H1 (cell line): ENCODE results near the gene CALHM5. TPM values are rescaled to one million over a fixed set of nuclear protein-coding genes. Genes with fewer than 3 reads are reported as not detected.

Experiments used
- CTCF ChIA-PET: fragments of 300-600 bp; sonication (Branson Sonifier 250); formaldehyde crosslinking; loops from one replicate; lab custom pipeline; 2021; ENCODE audit not compliant: partially characterized antibody; lab: Charles Lee
- POLR2A ChIA-PET: fragments of 300-600 bp; sonication (Branson Sonifier 250); formaldehyde crosslinking; loops from one replicate; lab custom pipeline; 2021; ENCODE audit warnings: inconsistent platforms; ENCODE audit not compliant: partially characterized antibody; lab: Charles Lee
- DNase-seq, 2 experiments: peaks; one replicate each; pipeline versions ENCODE4 v3.0.0 to v3.0.0-alpha.2; 2010 to 2022; ENCODE audit warnings: low spot score in 2 of 2, low read depth in 1 of 2, mixed read lengths in 1 of 2
- FAIRE-seq: peaks from 2 replicates; lab custom pipeline; 2011; peaks lifted over from hg19 to GRCh38; lab: Jason Lieb, UNC
- H2AFZ ChIP-seq: 2 replicates; pipeline ENCODE4 v1.8.1; 2012; ENCODE audit warnings: low read length, inconsistent platforms
- H2AK5ac ChIP-seq: 2 replicates; pipeline ENCODE4 v1.6.1; 2013; ENCODE audit warnings: low read depth, low read length
- H2BK120ac ChIP-seq: replicated peaks from 2 replicates; pipeline ENCODE3; 2013; ENCODE audit warnings: low read depth, low read length, inconsistent platforms
- H2BK12ac ChIP-seq: 2 replicates; pipeline ENCODE4 v1.6.1; 2013; ENCODE audit warnings: low read depth, low read length
- H2BK15ac ChIP-seq: 2 replicates; pipeline ENCODE4 v1.6.1; 2013; ENCODE audit warnings: low read length
- H2BK20ac ChIP-seq: 2 replicates; pipeline ENCODE4 v1.6.1; 2013; ENCODE audit warnings: low read length
- H2BK5ac ChIP-seq: 2 replicates; pipeline ENCODE4 v1.6.1; 2013; ENCODE audit warnings: low read depth, low read length
- H3K14ac ChIP-seq: 2 replicates; pipeline ENCODE4 v1.6.1; 2013; ENCODE audit warnings: inconsistent platforms; ENCODE audit not compliant: insufficient read length
- H3K18ac ChIP-seq: 2 replicates; pipeline ENCODE4 v1.6.1; 2013; ENCODE audit warnings: low read length; ENCODE audit errors: extremely low read depth
- H3K23ac ChIP-seq: 2 replicates; pipeline ENCODE4 v1.6.1; 2013; ENCODE audit warnings: inconsistent platforms; ENCODE audit not compliant: insufficient read length
- H3K23me2 ChIP-seq: 2 replicates; pipeline ENCODE4 v1.6.1; 2013; ENCODE audit warnings: low read depth, low read length
- H3K27ac ChIP-seq: 2 replicates; pipeline ENCODE4 v1.6.1; 2011; ENCODE audit warnings: low read depth, low read length, inconsistent platforms
- H3K27me3 ChIP-seq, 4 experiments: replicated peaks in 1 of 4; 1 replicate in 1 of 4; 2 replicates in 3 of 4; pipeline versions ENCODE4 v1.6.1 to v1.8.1; 2011 to 2013; ENCODE audit warnings: low read length in 3 of 4, mild to moderate bottlenecking in 3 of 4, inconsistent platforms in 2 of 4, mixed read lengths in 2 of 4, moderate library complexity in 1 of 4; ENCODE audit not compliant: control insufficient read depth in 3 of 4, insufficient read depth in 3 of 4; ENCODE audit errors: extremely low read depth in 1 of 4
- H3K36me3 ChIP-seq, 4 experiments: 2 replicates each; pipeline versions ENCODE4 v1.6.1 to v1.8.1; 2011 to 2013; ENCODE audit warnings: mild to moderate bottlenecking in 4 of 4, low read length in 3 of 4, moderate library complexity in 2 of 4, control low read depth in 1 of 4, inconsistent platforms in 1 of 4; ENCODE audit not compliant: insufficient read depth in 4 of 4, control insufficient read depth in 2 of 4
- H3K4ac ChIP-seq: replicated peaks from 2 replicates; pipeline ENCODE3; 2013; ENCODE audit warnings: low read length, low read depth, mixed read lengths, inconsistent platforms; ENCODE audit not compliant: insufficient read length
- H3K4me1 ChIP-seq, 4 experiments: replicated peaks in 1 of 4; 1 replicate in 1 of 4; 2 replicates in 3 of 4; pipeline versions ENCODE4 v1.6.1 to v1.8.1; 2011 to 2013; ENCODE audit warnings: low read length in 3 of 4, inconsistent platforms in 2 of 4, mixed read lengths in 1 of 4; ENCODE audit not compliant: insufficient read depth in 4 of 4, control insufficient read depth in 3 of 4
- H3K4me2 ChIP-seq, 2 experiments: 2 replicates each; pipeline versions ENCODE4 v1.6.1 to v1.8.1; 2011 to 2013; ENCODE audit warnings: low read depth in 2 of 2, low read length in 2 of 2, control low read depth in 1 of 2, inconsistent platforms in 1 of 2, mild to moderate bottlenecking in 1 of 2; ENCODE audit not compliant: insufficient read depth in 1 of 2
- H3K4me3 ChIP-seq, 4 experiments: fragments of 200-600, 300-600 bp in 1 of 4; sonication (generic), shearing (Covaris generic), sonication (Bioruptor Twin) in 1 of 4; 2 replicates each; pipeline versions ENCODE4 v1.5.1 to v1.8.1; 2011 to 2016; ENCODE audit warnings: low read length in 4 of 4, low read depth in 3 of 4, control low read depth in 2 of 4, inconsistent platforms in 2 of 4, mild to moderate bottlenecking in 2 of 4, mixed read lengths in 1 of 4, moderate library complexity in 1 of 4; ENCODE audit not compliant: insufficient read depth in 2 of 4; ENCODE audit errors: extremely low read depth in 1 of 4
- H3K56ac ChIP-seq: replicated peaks from 2 replicates; pipeline ENCODE3; 2013; ENCODE audit warnings: low read depth, mild to moderate bottlenecking, mixed read lengths, low read length, inconsistent platforms; ENCODE audit not compliant: insufficient read length
- H3K79me1 ChIP-seq: 2 replicates; pipeline ENCODE4 v1.6.1; 2013; ENCODE audit warnings: low read depth, low read length, control low read depth
- H3K79me2 ChIP-seq, 2 experiments: 2 replicates each; pipeline versions ENCODE4 v1.6.1 to v1.8.1; 2012 to 2013; ENCODE audit warnings: low read length in 2 of 2, mild to moderate bottlenecking in 2 of 2, inconsistent platforms in 1 of 2; ENCODE audit not compliant: insufficient read depth in 2 of 2, control insufficient read depth in 1 of 2
- H3K9ac ChIP-seq, 4 experiments: replicated peaks in 1 of 4; 1 replicate in 1 of 4; 2 replicates in 3 of 4; pipeline versions ENCODE4 v1.6.1 to v1.8.1; 2011 to 2013; ENCODE audit warnings: low read depth in 3 of 4, low read length in 3 of 4, control low read depth in 2 of 4, mild to moderate bottlenecking in 2 of 4, moderate library complexity in 2 of 4, inconsistent platforms in 1 of 4; ENCODE audit errors: extremely low read depth in 1 of 4
- H3K9me3 ChIP-seq, 2 experiments: 2 replicates each; pipeline versions ENCODE4 v1.6.1 to v1.8.1; 2012 to 2013; ENCODE audit warnings: mild to moderate bottlenecking in 2 of 2, moderate library complexity in 2 of 2, control low read depth in 1 of 2, inconsistent platforms in 1 of 2, low read depth in 1 of 2, low read length in 1 of 2, mixed read lengths in 1 of 2; ENCODE audit not compliant: insufficient read depth in 2 of 2
- H4K20me1 ChIP-seq, 2 experiments: replicated peaks in 1 of 2; 2 replicates each; pipeline versions ENCODE3 to v1.8.1; 2011 to 2013; ENCODE audit warnings: inconsistent platforms in 2 of 2, low read length in 2 of 2, mild to moderate bottlenecking in 1 of 2; ENCODE audit not compliant: insufficient read depth in 2 of 2, control insufficient read depth in 1 of 2
- H4K5ac ChIP-seq: 2 replicates; pipeline ENCODE4 v1.6.1; 2013; ENCODE audit warnings: low read length, low read depth, mixed read lengths, inconsistent platforms; ENCODE audit not compliant: insufficient read length
- H4K8ac ChIP-seq: 2 replicates; pipeline ENCODE4 v1.8.0; 2013; ENCODE audit warnings: mild to moderate bottlenecking, moderate library complexity, low read length, inconsistent platforms; ENCODE audit not compliant: insufficient read depth; ENCODE audit errors: extremely low read depth
- H4K91ac ChIP-seq: replicated peaks from 2 replicates; pipeline ENCODE3; 2013; ENCODE audit warnings: low read length, mixed read lengths, inconsistent platforms; ENCODE audit not compliant: insufficient read length
- HDAC6 ChIP-seq: IDR thresholded peaks from one replicate; pipeline ENCODE4 v1.7.1; 2012; ENCODE audit warnings: low read depth, mild to moderate bottlenecking, inconsistent platforms, low read length, moderate library complexity
- MAFK ChIP-seq: IDR thresholded peaks from 2 replicates; pipeline ENCODE4 v1.6.1; 2012; ENCODE audit warnings: low read depth, mild to moderate bottlenecking, improper control_type of control experiment, low read length
- TBP ChIP-seq: IDR thresholded peaks from 2 replicates; pipeline ENCODE4 v1.6.1; 2011; ENCODE audit warnings: low read depth, low read length, improper control_type of control experiment
- WGBS, 2 experiments: shearing (Covaris generic) in 1 of 2; methylation state at CpG; one replicate each; pipeline versions ENCODE4 v1.1.6 to v1.1.7; 2013 to 2015; ENCODE audit warnings: low lambda C conversion rate in 2 of 2, mixed read lengths in 2 of 2, inconsistent platforms in 1 of 2, low coverage in 1 of 2, missing lambda C conversion rate in 1 of 2; ENCODE audit not compliant: insufficient replicate concordance in 2 of 2, insufficient coverage in 1 of 2, insufficient read length in 1 of 2; ENCODE audit errors: extremely low coverage in 1 of 2, missing lambda C conversion rate in 1 of 2; 5-methylcytosine and 5-hydroxymethylcytosine counted together
- polyA plus RNA-seq, 7 experiments: library from polyadenylated mRNA; depleted of rRNA in 3 of 7; stranded (reverse) in 5 of 7; unstranded in 2 of 7; fragments of >200 nt in 5 of 7; fragments of 200-250 nt in 2 of 7; gene quantifications; 1 replicate in 5 of 7; 2 replicates in 1 of 7; 4 replicates in 1 of 7; pipeline versions ENCODE4 v1.2.1 to v1.2.3, GENCODE V29; 2011 to 2013; ENCODE audit warnings: missing spikeins in 2 of 7, mixed read lengths in 2 of 7
- total RNA-seq: library from RNA; stranded (reverse); fragmentation: NEBNext Ultra II Directional; extraction: Animal tissue kit (Norgen Biotek cat#: 25700); gene quantifications from 2 replicates; pipeline ENCODE4 v1.2.1, GENCODE V29; 2021

CALHM5 gene
- total and polyA plus RNA-seq, 2 of the 8 experiments (the other 6 are each of a cell fraction or from before 2014, with no cell fraction given) = 0.05 to 0.09 TPM

- TF ChIP-seq TBP (no peak), MAFK (no peak), HDAC6 (no peak)
- Histone ChIP-seq H2BK20ac (no peak overlapping the region), H4K91ac (no peak overlapping the region), H3K4me1 (peaks cover 0 to 3% (median 0%) of the 10 kb centered on the region in 4 experiments; a peak in 1 of 7 replicates), H3K23me2 (no peaks in the 10 kb centered on the region), H4K8ac (no peak overlapping the region), H3K18ac (no peak overlapping the region), H3K9ac (no peak overlapping the region), H3K4ac (no peak overlapping the region), H2AFZ (0 out of 2 replicates have a peak overlapping the region, but pooled peaks have one; percentile 27), H2AK5ac (no peak overlapping the region), H2BK120ac (no peak overlapping the region), H3K27me3 (no peaks in the 10 kb centered on the region), H3K79me2 (no peaks in the 10 kb centered on the region), H3K56ac (no peak overlapping the region), H3K36me3 (no peaks in the 10 kb centered on the region), H3K79me1 (no peaks in the 10 kb centered on the region), H4K5ac (no peak overlapping the region), H3K4me3 (no peak overlapping the region), H3K23ac (no peak overlapping the region), H2BK5ac (no peak overlapping the region), H4K20me1 (no peaks in the 10 kb centered on the region), H3K27ac (no peak overlapping the region), H3K4me2 (no peak overlapping the region), H3K9me3 (no peaks in the 10 kb centered on the region), H2BK15ac (no peak overlapping the region), H3K14ac (no peak overlapping the region), H2BK12ac (no peak overlapping the region)
- CTCF ChIA-PET = interaction anchor here (1.0 to 2.2 kb wide), 5 partner anchors 10 to 282 kb away, joined by 3 to 8 read pairs (median 5); partner anchors contain the start of gene CALHM5
- FAIRE-seq (no peak), DNase-seq (no peak)
- POLR2A ChIA-PET = no interaction called here
- 65% methylated on average over 4 of the region's 4 CpGs; no CpG with 5 or more reads in 1 of the 2 experiments for WGBS, 2 experiments
Measured at GRCh38 chr6:116550796-116551195, 39.4 kb downstream of the CALHM5 start.
